ENCODE results near the gene TLR5.

DNA sequence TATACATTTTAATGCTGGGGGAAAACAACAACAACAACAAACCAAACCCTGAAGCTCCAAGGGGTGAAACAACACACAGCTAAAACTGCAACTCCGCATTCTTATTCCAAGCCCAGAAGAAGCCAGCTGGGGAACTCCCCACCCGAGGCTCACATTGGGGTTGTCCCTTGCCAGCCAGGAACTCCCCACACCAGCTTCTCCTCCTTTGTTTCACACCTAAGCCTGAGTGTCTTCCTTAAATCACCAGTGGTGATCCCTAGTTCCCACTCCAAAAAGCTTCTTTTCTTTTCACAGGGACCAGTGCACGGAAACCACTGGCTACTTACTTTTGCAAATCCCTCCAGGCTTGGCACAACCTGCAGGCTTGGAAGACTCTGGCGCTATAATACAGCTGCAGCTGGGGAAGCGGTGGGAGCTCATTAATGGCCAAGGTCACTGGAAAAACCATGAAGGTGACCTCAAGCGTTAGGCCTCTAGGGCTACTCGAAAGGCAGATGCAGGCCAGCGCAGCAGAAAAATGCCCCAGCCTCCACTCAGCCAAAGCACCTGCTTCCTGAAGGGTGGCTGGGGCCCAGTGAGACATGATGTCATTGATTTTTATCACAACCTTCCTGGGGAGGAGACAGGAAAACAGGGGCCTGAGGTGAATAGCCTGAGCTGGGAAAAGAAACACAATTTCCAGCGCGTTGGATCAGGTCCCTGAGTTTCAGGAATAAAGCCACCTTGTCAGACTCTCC lies 40.1 kb downstream of the TLR5 start:
- TF ChIP-seq, protein P1, sequence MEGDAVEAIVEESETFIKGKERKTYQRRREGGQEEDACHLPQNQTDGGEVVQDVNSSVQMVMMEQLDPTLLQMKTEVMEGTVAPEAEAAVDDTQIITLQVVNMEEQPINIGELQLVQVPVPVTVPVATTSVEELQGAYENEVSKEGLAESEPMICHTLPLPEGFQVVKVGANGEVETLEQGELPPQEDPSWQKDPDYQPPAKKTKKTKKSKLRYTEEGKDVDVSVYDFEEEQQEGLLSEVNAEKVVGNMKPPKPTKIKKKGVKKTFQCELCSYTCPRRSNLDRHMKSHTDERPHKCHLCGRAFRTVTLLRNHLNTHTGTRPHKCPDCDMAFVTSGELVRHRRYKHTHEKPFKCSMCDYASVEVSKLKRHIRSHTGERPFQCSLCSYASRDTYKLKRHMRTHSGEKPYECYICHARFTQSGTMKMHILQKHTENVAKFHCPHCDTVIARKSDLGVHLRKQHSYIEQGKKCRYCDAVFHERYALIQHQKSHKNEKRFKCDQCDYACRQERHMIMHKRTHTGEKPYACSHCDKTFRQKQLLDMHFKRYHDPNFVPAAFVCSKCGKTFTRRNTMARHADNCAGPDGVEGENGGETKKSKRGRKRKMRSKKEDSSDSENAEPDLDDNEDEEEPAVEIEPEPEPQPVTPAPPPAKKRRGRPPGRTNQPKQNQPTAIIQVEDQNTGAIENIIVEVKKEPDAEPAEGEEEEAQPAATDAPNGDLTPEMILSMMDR (IDR thresholded peaks at IDR 0.05; ENCODE audit: insufficient read depth, low read length, poor library complexity, severe bottlenecking) = no peak
- TF ChIP-seq EZH2phosphoT487 (conservative IDR thresholded peaks at IDR 0.05; ENCODE audit: low read length) = no peak

All from SU-DHL-6 (cell line).